IMR-90 (cell line): ENCODE measurements around the gene FGF6.

Source experiments
- CHD1 ChIP-seq: IDR thresholded peaks from 2 replicates; pipeline ENCODE4 v1.6.1; 2012; ENCODE audit warnings: low read depth, low read length, improper control_type of control experiment
- RAD21 ChIP-seq: IDR thresholded peaks from 2 replicates; pipeline ENCODE4 v1.6.1; 2012; ENCODE audit warnings: low read length, improper control_type of control experiment
- RCOR1 ChIP-seq: IDR thresholded peaks from 2 replicates; pipeline ENCODE4 v1.6.1; 2012; ENCODE audit warnings: mild to moderate bottlenecking, low read length, improper control_type of control experiment; ENCODE audit not compliant: insufficient replicate concordance
- TF ChIP-seq, protein P1 (sequence below): fragments of 150-350 bp; IDR thresholded peaks from 2 replicates; pipeline ENCODE4 v1.6.1; 2016; ENCODE audit warnings: low read depth, mild to moderate bottlenecking, low read length, moderate library complexity, borderline replicate concordance

DNA sequence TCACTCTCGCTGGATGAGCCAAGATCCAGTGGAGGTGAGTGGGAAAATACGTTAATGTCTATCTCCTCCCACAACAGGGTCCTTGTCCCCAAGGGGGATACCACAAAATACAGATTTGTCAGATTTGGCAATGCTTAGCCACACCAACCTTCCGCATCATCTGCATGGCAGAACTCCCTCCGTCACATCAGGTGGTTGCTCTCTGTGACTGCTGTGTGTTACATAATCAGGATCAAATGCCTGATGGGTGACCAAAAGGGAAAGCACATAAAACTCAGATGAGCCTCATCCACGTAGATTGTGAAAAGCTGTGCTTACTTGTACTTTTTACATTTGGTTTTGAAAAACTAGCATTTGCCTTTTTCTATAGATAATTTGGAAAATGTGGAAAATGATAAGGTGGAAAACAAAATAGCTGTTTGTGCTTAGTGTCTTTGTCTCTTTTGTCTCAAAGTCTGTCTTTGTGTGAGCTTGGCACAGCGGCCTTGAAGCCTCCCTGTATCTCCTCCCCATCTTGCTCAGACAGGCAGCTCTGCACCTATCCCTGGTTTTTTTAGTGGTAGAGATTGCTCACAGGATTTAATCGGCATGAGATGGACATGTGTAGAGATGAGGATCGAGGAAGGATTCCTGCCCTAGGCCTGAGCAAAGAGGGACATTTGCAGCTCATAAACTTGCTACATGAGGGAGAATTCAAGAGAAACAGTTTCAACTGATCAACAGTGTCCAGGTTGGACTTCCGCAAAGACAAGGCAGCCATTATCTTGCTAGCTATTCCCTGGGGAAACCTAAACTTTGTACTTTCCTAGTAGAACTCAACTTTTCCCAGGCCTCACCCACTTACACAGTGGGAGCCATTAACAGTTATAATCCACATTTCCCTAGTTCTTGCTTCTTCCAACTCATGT lies 3.6 kb upstream of the FGF6 start:
- TF ChIP-seq CHD1 (no peak), RCOR1 (no peak), RAD21 (no peak)
- TF ChIP-seq, protein P1, sequence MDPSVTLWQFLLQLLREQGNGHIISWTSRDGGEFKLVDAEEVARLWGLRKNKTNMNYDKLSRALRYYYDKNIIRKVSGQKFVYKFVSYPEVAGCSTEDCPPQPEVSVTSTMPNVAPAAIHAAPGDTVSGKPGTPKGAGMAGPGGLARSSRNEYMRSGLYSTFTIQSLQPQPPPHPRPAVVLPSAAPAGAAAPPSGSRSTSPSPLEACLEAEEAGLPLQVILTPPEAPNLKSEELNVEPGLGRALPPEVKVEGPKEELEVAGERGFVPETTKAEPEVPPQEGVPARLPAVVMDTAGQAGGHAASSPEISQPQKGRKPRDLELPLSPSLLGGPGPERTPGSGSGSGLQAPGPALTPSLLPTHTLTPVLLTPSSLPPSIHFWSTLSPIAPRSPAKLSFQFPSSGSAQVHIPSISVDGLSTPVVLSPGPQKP = no peak
